ENCODE results near the gene ZMIZ2.

The ZMIZ2 gene

GRCh38 chr7:44735403-44736165 lies 13.1 kb upstream of the ZMIZ2 start:
- TF ChIP-seq CTCF (IDR thresholded peaks at IDR 0.05; ENCODE audit: insufficient read depth, low read length, poor library complexity, severe bottlenecking): no peak
- TF ChIP-seq EZH2phosphoT487 (conservative IDR thresholded peaks at IDR 0.05; ENCODE audit: low read length): no peak
- Histone ChIP-seq H3K27me3 (ENCODE audit: low read length) (no peaks in the 10 kb centered on the region), H2AFZ (ENCODE audit: low read depth, low read length, severe bottlenecking) (no peak overlapping the region), H3K79me2 (ENCODE audit: insufficient read depth, low read length) (no peaks in the 10 kb centered on the region), H3K36me3 (ENCODE audit: low read length) (no peaks in the 10 kb centered on the region), H3K9me3 (ENCODE audit: insufficient read depth, low read length) (no peaks in the 10 kb centered on the region), H3F3A (ENCODE audit: insufficient read depth) (no peaks in the 10 kb centered on the region), H3K9me2 (replicated peaks; ENCODE audit: insufficient read depth, low read length) (no peaks in the 10 kb centered on the region), H3K9ac (ENCODE audit: low read length) (no peak overlapping the region), H3K27ac (ENCODE audit: low read depth, low read length) (no peak overlapping the region), H3K4me2 (ENCODE audit: low read depth, low read length, poor library complexity, severe bottlenecking) (no peak overlapping the region), H3K4me3 (ENCODE audit: insufficient read depth, low read length, poor library complexity, severe bottlenecking) (no peak overlapping the region), H4K20me1 (ENCODE audit: low read depth, low read length) (no peaks in the 10 kb centered on the region)

GRCh38 chr7:44736896-44737295 lies 11.8 kb upstream of the ZMIZ2 start:
- H3K79me2 ChIP-seq (ENCODE audit: insufficient read depth, low read length): no peaks in the 10 kb centered on the region
- no peak overlapping the region for H3K27ac ChIP-seq (ENCODE audit: low read depth, low read length)
- H3K9ac ChIP-seq (ENCODE audit: low read length): no peak overlapping the region
- H3K9me3 ChIP-seq (ENCODE audit: insufficient read depth, low read length): no peaks in the 10 kb centered on the region
- no peaks in the 10 kb centered on the region for H3F3A ChIP-seq (ENCODE audit: insufficient read depth)
- H3K9me2 ChIP-seq (replicated peaks; ENCODE audit: insufficient read depth, low read length): no peaks in the 10 kb centered on the region
- H3K4me2 ChIP-seq (ENCODE audit: low read depth, low read length, poor library complexity, severe bottlenecking): no peak overlapping the region
- no peaks in the 10 kb centered on the region for H3K27me3 ChIP-seq (ENCODE audit: low read length)
- no peak for TF ChIP-seq EZH2phosphoT487 (conservative IDR thresholded peaks at IDR 0.05; ENCODE audit: low read length)
- TF ChIP-seq CTCF (IDR thresholded peaks at IDR 0.05; ENCODE audit: insufficient read depth, low read length, poor library complexity, severe bottlenecking): no peak
- no peak overlapping the region for H3K4me3 ChIP-seq (ENCODE audit: insufficient read depth, low read length, poor library complexity, severe bottlenecking)
- H2AFZ ChIP-seq (ENCODE audit: low read depth, low read length, severe bottlenecking): no peak overlapping the region
- no peaks in the 10 kb centered on the region for H4K20me1 ChIP-seq (ENCODE audit: low read depth, low read length)
- no peaks in the 10 kb centered on the region for H3K36me3 ChIP-seq (ENCODE audit: low read length)

- H3K9ac ChIP-seq (ENCODE audit: low read length): no peak overlapping the region
- no peak overlapping the region for H3K4me2 ChIP-seq (ENCODE audit: low read depth, low read length, poor library complexity, severe bottlenecking)
- H4K20me1 ChIP-seq (ENCODE audit: low read depth, low read length): no peaks in the 10 kb centered on the region
- H3F3A ChIP-seq (ENCODE audit: insufficient read depth): no peaks in the 10 kb centered on the region
- H3K9me3 ChIP-seq (ENCODE audit: insufficient read depth, low read length): no peaks in the 10 kb centered on the region
- no peak overlapping the region for H3K4me3 ChIP-seq (ENCODE audit: insufficient read depth, low read length, poor library complexity, severe bottlenecking)
- H2AFZ ChIP-seq (ENCODE audit: low read depth, low read length, severe bottlenecking): no peak overlapping the region
- H3K27me3 ChIP-seq (ENCODE audit: low read length): no peaks in the 10 kb centered on the region
- H3K79me2 ChIP-seq (ENCODE audit: insufficient read depth, low read length): no peaks in the 10 kb centered on the region
- no peak for TF ChIP-seq CTCF (IDR thresholded peaks at IDR 0.05; ENCODE audit: insufficient read depth, low read length, poor library complexity, severe bottlenecking)
- no peak for TF ChIP-seq EZH2phosphoT487 (conservative IDR thresholded peaks at IDR 0.05; ENCODE audit: low read length)
- H3K9me2 ChIP-seq (replicated peaks; ENCODE audit: insufficient read depth, low read length): no peaks in the 10 kb centered on the region
- no peaks in the 10 kb centered on the region for H3K36me3 ChIP-seq (ENCODE audit: low read length)
- H3K27ac ChIP-seq (ENCODE audit: low read depth, low read length): no peak overlapping the region
Measured at GRCh38 chr7:44738051-44738723, 10.5 kb upstream of the ZMIZ2 start.

Measured in SU-DHL-6 (cell line).